Neural crest cell (in vitro differentiated cells): ENCODE data around the gene GSS. TPM values are rescaled to one million over a fixed set of nuclear protein-coding genes. Genes with fewer than 3 reads are reported as not detected.

Source experiments
- DNase-seq: peaks from one replicate; pipeline ENCODE4 v3.0.0; 2021; ENCODE audit warnings: low read depth, mixed read lengths, low spot score
- H3K27ac Mint-ChIP-seq: one replicate; pipeline ENCODE4 v1.8.0; 2021; ENCODE audit warnings: mild to moderate bottlenecking, mixed read lengths; ENCODE audit not compliant: unreplicated experiment
- H3K27me3 Mint-ChIP-seq: 2 replicates; pipeline ENCODE4 v1.8.0; 2021; ENCODE audit warnings: low read depth, mild to moderate bottlenecking, mixed read lengths
- H3K36me3 Mint-ChIP-seq: 2 replicates; pipeline ENCODE4 v1.8.0; 2021; ENCODE audit warnings: low read depth, mild to moderate bottlenecking, mixed read lengths
- H3K4me1 Mint-ChIP-seq: 2 replicates; pipeline ENCODE4 v1.8.0; 2021; ENCODE audit warnings: mixed read lengths
- H3K4me3 Mint-ChIP-seq: one replicate; pipeline ENCODE4 v1.8.0; 2021; ENCODE audit warnings: mild to moderate bottlenecking, mixed read lengths
- H3K9me3 Mint-ChIP-seq: 2 replicates; pipeline ENCODE4 v1.8.0; 2021; ENCODE audit warnings: mixed read lengths
- total RNA-seq: library from RNA; stranded (reverse); gene quantifications from 2 replicates; pipeline ENCODE4 v1.2.1, GENCODE V29; 2021
- TF ChIP-seq, protein P1 (sequence below): fragments of 200-600 bp; sonication (generic); conservative IDR thresholded peaks from 2 replicates; pipeline ENCODE4 v1.5.0; 2021; ENCODE audit warnings: antibody characterized with exemption, mild to moderate bottlenecking

The GSS gene
- total RNA-seq, 1 donor from 2014 or later = 78.8 TPM

DNA sequence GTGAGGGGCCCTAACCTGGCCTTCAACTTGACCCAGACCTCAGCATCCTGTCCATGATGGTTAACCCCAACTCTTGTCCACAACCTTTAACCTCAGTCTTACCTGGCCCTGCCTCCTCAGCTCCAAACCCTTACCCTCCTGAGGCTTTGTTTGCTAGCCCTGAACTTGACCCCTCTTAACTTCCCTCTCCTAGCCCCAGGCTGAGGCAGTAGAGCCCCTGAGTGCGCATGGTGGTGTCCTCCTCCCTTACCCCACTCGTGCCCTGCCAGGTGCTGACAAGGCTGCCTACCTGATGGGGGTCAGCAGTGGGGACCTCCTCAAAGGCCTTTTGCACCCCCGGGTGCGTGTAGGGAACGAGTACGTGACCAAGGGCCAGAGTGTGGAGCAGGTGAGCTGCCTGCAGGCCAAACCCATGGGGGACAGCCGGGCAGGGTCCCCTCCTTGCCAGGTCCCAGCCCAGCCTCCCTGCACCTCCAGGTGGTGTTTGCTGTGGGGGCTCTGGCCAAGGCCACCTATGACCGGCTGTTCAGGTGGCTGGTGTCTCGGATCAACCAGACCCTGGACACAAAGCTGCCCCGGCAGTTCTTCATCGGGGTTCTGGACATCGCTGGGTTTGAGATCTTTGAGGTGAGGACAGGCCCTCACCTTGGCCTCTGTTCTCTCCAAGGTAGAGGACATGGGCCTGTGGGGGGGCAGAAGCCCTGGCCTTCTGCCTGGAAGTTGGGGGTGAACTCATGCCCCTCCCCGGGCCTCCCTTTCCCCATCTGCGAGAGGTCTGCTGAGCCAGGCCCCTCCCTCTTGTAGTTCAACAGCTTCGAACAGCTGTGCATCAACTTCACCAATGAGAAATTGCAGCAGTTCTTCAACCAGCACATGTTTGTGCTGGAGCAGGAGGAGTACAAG lies 31.9 kb upstream of the GSS start:
- Mint-ChIP-seq H3K27me3 (peaks cover 29% of the 10 kb centered on the region), H3K36me3 (peaks cover 3% of the 10 kb centered on the region), H3K4me1 (peaks cover 16% of the 10 kb centered on the region), H3K27ac (no peak overlapping the region), H3K9me3 (no peaks in the 10 kb centered on the region), H3K4me3 (no peak overlapping the region)
- no peak for DNase-seq
- TF ChIP-seq, protein P1, sequence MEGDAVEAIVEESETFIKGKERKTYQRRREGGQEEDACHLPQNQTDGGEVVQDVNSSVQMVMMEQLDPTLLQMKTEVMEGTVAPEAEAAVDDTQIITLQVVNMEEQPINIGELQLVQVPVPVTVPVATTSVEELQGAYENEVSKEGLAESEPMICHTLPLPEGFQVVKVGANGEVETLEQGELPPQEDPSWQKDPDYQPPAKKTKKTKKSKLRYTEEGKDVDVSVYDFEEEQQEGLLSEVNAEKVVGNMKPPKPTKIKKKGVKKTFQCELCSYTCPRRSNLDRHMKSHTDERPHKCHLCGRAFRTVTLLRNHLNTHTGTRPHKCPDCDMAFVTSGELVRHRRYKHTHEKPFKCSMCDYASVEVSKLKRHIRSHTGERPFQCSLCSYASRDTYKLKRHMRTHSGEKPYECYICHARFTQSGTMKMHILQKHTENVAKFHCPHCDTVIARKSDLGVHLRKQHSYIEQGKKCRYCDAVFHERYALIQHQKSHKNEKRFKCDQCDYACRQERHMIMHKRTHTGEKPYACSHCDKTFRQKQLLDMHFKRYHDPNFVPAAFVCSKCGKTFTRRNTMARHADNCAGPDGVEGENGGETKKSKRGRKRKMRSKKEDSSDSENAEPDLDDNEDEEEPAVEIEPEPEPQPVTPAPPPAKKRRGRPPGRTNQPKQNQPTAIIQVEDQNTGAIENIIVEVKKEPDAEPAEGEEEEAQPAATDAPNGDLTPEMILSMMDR = no peak

DNA sequence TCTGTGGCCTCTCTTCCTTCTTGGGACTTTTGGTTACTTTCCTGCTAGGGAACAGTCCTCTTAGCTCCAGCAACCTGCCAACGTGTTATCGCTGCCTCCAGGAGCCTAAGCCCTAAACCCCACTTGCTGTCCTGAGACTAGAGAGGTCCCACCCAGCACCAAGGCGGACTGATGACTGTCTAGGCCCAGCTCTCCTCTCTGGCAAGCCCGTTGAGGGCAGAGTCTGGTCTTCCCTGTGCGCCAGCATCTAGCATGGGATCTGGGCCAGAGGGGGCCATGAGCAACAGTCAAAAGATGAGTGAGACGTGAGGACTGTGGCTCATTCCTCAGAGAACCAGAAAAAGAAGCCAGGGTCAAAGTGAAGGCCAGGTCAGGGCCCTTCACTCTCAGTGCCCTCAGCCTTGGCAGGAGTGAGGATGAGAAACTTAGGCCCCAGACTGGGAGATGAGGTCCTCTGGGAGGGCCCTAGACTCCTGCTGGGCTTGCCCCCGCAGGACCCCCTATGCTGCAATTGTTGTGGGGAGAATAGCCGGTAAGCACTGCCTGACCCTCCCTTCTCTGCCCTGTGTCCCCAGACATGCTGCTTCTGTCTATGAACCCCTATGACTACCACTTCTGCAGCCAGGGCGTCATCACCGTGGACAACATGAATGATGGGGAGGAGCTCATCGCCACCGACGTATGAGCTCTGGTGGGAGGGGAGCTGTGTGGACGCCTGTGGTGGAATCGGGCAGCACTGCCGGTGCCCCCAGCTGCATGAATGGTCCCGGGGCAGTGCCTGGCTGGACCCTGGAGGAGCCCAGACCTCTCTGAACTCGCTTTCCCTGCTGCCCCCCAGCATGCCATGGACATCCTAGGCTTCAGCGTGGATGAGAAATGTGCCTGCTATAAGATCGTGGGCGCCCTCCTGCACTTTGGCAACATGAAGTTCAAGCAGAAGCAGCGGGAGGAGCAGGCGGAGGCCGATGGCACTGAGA lies 31.0 kb upstream of the GSS start:
- no peak overlapping the region for H3K4me3 Mint-ChIP-seq
- peaks cover 3% of the 10 kb centered on the region for H3K36me3 Mint-ChIP-seq
- TF ChIP-seq, protein P1 = no peak
- H3K27ac Mint-ChIP-seq = no peak overlapping the region
- H3K4me1 Mint-ChIP-seq = peaks cover 16% of the 10 kb centered on the region
- no peak for DNase-seq
- peaks cover 32% of the 10 kb centered on the region for H3K27me3 Mint-ChIP-seq
- no peaks in the 10 kb centered on the region for H3K9me3 Mint-ChIP-seq

DNA sequence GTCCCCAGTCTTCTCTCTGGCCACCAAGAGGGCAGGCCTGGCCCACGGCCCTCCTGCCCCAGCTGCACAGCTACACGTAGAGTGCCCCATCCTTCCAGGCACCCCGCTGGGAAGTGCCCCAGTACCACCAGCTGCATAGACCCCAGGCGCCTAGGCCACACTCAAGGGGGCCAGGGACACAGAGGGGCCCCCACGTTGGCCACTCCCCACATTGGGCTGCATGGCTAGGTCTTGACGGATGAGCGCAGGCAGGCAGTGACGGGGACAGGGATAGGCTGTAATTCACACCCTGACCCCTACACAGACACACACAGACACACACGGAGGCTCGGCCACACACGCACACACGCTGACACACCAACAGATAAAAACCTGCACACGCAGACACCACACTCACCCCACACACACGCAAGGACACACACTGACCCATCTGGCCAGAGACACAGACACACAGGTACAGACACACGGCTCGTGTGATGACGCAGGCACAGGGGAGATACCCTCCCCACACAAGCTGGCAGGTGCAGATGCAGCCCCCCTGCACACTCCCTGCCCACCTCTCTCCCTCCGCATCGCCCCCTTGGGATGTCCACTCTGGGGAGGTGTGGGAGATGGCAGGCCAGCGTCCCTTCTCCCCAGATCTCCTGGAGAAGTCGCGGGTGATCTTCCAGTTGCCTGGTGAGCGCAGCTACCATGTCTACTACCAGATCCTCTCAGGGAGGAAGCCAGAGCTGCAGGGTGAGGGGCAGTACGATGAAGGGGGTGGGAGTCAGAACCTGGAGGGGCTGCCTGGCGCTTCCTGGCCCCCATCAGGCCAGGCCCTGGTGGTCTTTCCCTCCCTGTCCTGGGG lies 30.1 kb upstream of the GSS start:
- Mint-ChIP-seq H3K27me3 (peaks cover 32% of the 10 kb centered on the region), H3K27ac (peak overlapping the region; percentile 13), H3K4me1 (peaks cover 16% of the 10 kb centered on the region)

GRCh38 chr20:34984756-34985261 lies 29.2 kb upstream of the GSS start:
- Mint-ChIP-seq H3K27ac (peak overlapping the region; percentile 13), H3K27me3 (peaks cover 32% of the 10 kb centered on the region)
- DNase-seq = no peak

More for the DNA sequence above, 30.1 kb upstream of the GSS start:
- H3K36me3 Mint-ChIP-seq = peaks cover 3% of the 10 kb centered on the region
- DNase-seq = no peak
- TF ChIP-seq, protein P1 = no peak
- H3K4me3 Mint-ChIP-seq = no peak overlapping the region
- no peaks in the 10 kb centered on the region for H3K9me3 Mint-ChIP-seq

More at GRCh38 chr20:34984756-34985261, 29.2 kb upstream of the GSS start:
- TF ChIP-seq, protein P1 = no peak
- H3K9me3 Mint-ChIP-seq = no peaks in the 10 kb centered on the region
- no peak overlapping the region for H3K4me3 Mint-ChIP-seq
- H3K4me1 Mint-ChIP-seq = peaks cover 16% of the 10 kb centered on the region
- H3K36me3 Mint-ChIP-seq = peaks cover 3% of the 10 kb centered on the region
